ENCODE measurements around the gene RAB38. TPM values are rescaled to one million over a fixed set of nuclear protein-coding genes. Genes with fewer than 3 reads are reported as not detected.

Gene RAB38
- total and polyA plus RNA-seq, 9 donors = 0.91 to 4.3 (median 2.4) TPM

DNA sequence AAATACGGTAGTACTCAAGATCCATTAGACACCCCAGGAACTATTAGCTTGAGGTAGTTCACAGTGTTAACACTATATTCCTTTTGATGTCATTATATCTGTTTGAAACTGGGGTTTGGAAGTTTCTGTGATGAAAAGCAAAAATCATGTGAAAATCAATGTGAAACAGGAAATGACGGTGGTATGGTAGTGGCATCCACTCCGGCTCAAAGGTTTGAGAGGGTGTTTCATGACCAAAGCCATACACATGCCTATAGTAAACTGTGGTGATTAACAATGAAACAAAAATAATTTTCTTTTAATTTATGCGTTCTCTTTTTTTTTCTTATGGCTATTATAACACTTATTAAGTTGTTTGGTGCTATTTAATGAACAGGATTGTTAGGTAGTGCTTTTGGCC is 10.9 kb downstream of the RAB38 start:
- intact Hi-C loops (cut with DNase I) = no loop called here
- Histone ChIP-seq H3K4me3 (no peak overlapping the region), H3K9me3 (no peaks in the 10 kb centered on the region), H3K27ac (no peak overlapping the region), H3K4me1 (ENCODE audit: insufficient read depth) (no peaks in the 10 kb centered on the region), H3K27me3 (no peaks in the 10 kb centered on the region), H3K36me3 (no peaks in the 10 kb centered on the region)
- WGBS, 3 donors = 84 to 92% (median 91%) methylated on average over 4 of the region's 4 CpGs
- TF ChIP-seq EP300 (IDR thresholded peaks at IDR 0.05) (no peak), POLR2A (IDR thresholded peaks at IDR 0.05) (no peak)
- TF ChIP-seq, protein P1, sequence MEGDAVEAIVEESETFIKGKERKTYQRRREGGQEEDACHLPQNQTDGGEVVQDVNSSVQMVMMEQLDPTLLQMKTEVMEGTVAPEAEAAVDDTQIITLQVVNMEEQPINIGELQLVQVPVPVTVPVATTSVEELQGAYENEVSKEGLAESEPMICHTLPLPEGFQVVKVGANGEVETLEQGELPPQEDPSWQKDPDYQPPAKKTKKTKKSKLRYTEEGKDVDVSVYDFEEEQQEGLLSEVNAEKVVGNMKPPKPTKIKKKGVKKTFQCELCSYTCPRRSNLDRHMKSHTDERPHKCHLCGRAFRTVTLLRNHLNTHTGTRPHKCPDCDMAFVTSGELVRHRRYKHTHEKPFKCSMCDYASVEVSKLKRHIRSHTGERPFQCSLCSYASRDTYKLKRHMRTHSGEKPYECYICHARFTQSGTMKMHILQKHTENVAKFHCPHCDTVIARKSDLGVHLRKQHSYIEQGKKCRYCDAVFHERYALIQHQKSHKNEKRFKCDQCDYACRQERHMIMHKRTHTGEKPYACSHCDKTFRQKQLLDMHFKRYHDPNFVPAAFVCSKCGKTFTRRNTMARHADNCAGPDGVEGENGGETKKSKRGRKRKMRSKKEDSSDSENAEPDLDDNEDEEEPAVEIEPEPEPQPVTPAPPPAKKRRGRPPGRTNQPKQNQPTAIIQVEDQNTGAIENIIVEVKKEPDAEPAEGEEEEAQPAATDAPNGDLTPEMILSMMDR (IDR thresholded peaks at IDR 0.05) = no peak
- DNase-seq = no peak

DNA sequence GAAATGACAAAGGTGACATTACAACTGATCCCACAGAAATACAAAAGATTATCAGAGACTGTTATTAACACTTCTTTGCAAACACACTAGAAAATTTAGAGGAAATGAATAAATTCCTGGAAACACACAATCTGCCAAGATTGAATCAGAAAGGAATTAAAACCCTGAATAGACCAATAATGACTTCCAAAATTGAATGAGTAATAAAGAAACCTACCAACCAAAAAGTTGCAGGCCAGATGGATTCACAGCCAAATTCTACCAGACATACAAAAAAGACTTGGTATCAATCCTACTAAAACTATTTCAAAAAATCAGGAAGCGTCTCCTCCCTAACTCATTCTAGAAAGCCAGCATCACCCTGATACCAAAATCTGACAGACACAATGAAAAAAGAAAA is 17.2 kb downstream of the RAB38 start:
- H3K4me1 ChIP-seq (ENCODE audit: insufficient read depth) = no peaks in the 10 kb centered on the region
- DNase-seq = no peak
- TF ChIP-seq, protein P1 (IDR thresholded peaks at IDR 0.05) = no peak
- TF ChIP-seq POLR2A (IDR thresholded peaks at IDR 0.05) (no peak), EP300 (IDR thresholded peaks at IDR 0.05) (no peak)
- H3K9me3 ChIP-seq = peaks cover 0 to 5% of the 10 kb centered on the region in 2 donors
- no peak overlapping the region for H3K27ac ChIP-seq
- no peak overlapping the region for H3K4me3 ChIP-seq
- H3K36me3 ChIP-seq = no peaks in the 10 kb centered on the region
- WGBS, 3 donors = 86 to 96% (median 88%) methylated on average over 1 of the region's 1 CpG
- no peaks in the 10 kb centered on the region for H3K27me3 ChIP-seq
- intact Hi-C loops (cut with DNase I) = no loop called here

DNA sequence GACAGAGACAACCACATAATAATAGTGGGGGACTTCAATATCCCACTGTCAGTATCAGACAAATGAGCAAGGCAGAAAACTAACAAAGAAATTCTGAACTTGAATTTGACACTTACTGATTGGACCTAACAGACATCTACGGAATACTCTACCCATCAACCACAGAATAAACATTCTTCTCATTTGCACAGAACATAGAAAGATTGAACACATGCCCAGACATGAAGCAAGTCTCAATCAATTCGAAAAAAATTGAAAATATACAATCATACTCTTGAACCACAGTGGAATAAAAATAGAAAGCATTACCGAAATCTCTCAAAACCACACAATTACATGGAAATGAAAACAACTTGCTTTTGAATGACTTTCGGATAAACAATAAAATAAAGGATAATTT is 17.9 kb downstream of the RAB38 start:
- H3K9me3 ChIP-seq = peaks cover 0 to 5% of the 10 kb centered on the region in 2 donors
- DNase-seq = no peak
- H3K27ac ChIP-seq = no peak overlapping the region
- 84 to 93% (median 87%) methylated on average over 4 of the region's 4 CpGs for WGBS, 3 donors
- intact Hi-C loops (cut with DNase I) = no loop called here
- TF ChIP-seq POLR2A (IDR thresholded peaks at IDR 0.05) = no peak
- TF ChIP-seq EP300 (IDR thresholded peaks at IDR 0.05) = no peak
- TF ChIP-seq, protein P1 (IDR thresholded peaks at IDR 0.05) = no peak
- no peaks in the 10 kb centered on the region for H3K36me3 ChIP-seq
- H3K27me3 ChIP-seq = no peaks in the 10 kb centered on the region
- no peak overlapping the region for H3K4me3 ChIP-seq
- no peaks in the 10 kb centered on the region for H3K4me1 ChIP-seq (ENCODE audit: insufficient read depth)

DNA sequence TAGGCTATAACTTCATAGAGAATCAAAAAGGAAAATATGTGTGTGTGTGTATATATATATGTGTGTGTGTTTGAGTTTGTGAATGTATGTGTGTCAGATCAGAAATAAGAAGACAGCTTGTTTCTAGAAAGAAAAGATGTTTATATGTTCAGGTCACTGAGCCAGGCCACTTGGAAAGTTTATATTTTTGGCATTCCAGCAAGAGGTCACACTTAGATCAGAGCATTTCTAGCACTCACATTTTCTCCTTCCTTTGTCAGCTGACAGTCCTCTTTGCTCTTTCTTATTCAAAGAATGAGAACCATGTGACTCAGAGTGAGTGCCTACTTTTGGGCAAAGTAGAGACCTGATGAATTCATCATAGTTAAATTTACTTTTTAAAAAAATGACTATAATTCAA is 22.9 kb downstream of the RAB38 start:
- no peaks in the 10 kb centered on the region for H3K36me3 ChIP-seq
- DNase-seq = no peak
- intact Hi-C loops (cut with DNase I) = no loop called here
- TF ChIP-seq EP300 (IDR thresholded peaks at IDR 0.05) = no peak
- TF ChIP-seq POLR2A (IDR thresholded peaks at IDR 0.05) = no peak
- TF ChIP-seq, protein P1 (IDR thresholded peaks at IDR 0.05) = no peak
- peaks cover 0 to 5% of the 10 kb centered on the region in 2 donors for H3K9me3 ChIP-seq
- H3K27me3 ChIP-seq = no peaks in the 10 kb centered on the region
- H3K4me3 ChIP-seq = no peak overlapping the region
- H3K4me1 ChIP-seq (ENCODE audit: insufficient read depth) = no peaks in the 10 kb centered on the region
- H3K27ac ChIP-seq = no peak overlapping the region
